Liver (tissue), 9 donors: Measurements from ENCODE around the gene NUP153. TPM values are rescaled to one million over a fixed set of nuclear protein-coding genes. Genes with fewer than 3 reads are reported as not detected.

ENCODE experiments used
- DNase-seq: peaks from one replicate; pipeline ENCODE4 v3.0.0-alpha.2; 2017; ENCODE audit warnings: low spot score
- H3K27ac ChIP-seq, 2 donors: one replicate each; pipeline ENCODE4 v1.7.0; 2013; ENCODE audit warnings: inconsistent platforms in 2 of 2, low read length in 2 of 2, control low read depth in 1 of 2, low read depth in 1 of 2, mild to moderate bottlenecking in 1 of 2
- H3K27me3 ChIP-seq, 4 donors: one replicate each; pipeline versions ENCODE4 v1.6.1 to v1.7.0; 2013; ENCODE audit warnings: low read length in 3 of 4, inconsistent platforms in 1 of 4, mild to moderate bottlenecking in 1 of 4, moderate library complexity in 1 of 4; ENCODE audit not compliant: control insufficient read depth in 4 of 4, insufficient read depth in 4 of 4
- H3K36me3 ChIP-seq, 4 donors: one replicate each; pipeline versions ENCODE4 v1.6.1 to v1.7.0; 2013; ENCODE audit warnings: low read length in 3 of 4, mild to moderate bottlenecking in 3 of 4, low read depth in 1 of 4, moderate library complexity in 1 of 4; ENCODE audit not compliant: control insufficient read depth in 4 of 4, insufficient read depth in 3 of 4
- H3K4me1 ChIP-seq, 4 donors: one replicate each; pipeline versions ENCODE4 v1.6.1 to v1.7.0; 2013; ENCODE audit warnings: low read length in 3 of 4, mild to moderate bottlenecking in 3 of 4, moderate library complexity in 1 of 4; ENCODE audit not compliant: control insufficient read depth in 4 of 4, insufficient read depth in 4 of 4
- H3K4me3 ChIP-seq, 3 donors: one replicate each; pipeline versions ENCODE4 v1.6.1 to v1.7.0; 2013; ENCODE audit warnings: low read length in 3 of 3, control low read depth in 1 of 3, low read depth in 1 of 3, mild to moderate bottlenecking in 1 of 3
- H3K9ac ChIP-seq, 2 donors: one replicate each; pipeline ENCODE4 v1.7.0; 2013; ENCODE audit warnings: low read length in 2 of 2, mild to moderate bottlenecking in 2 of 2, moderate library complexity in 2 of 2, control low read depth in 1 of 2, low read depth in 1 of 2
- H3K9me3 ChIP-seq, 4 donors: one replicate each; pipeline versions ENCODE4 v1.6.1 to v1.7.0; 2013; ENCODE audit warnings: low read length in 3 of 4; ENCODE audit not compliant: control insufficient read depth in 4 of 4
- EGR1 ChIP-seq, 2 donors: IDR thresholded peaks; 2 replicates each; pipeline ENCODE4 v1.6.1; 2016 to 2018; ENCODE audit warnings: antibody characterized with exemption in 2 of 2, low read depth in 2 of 2
- FOXA1 ChIP-seq: IDR thresholded peaks from 2 replicates; pipeline ENCODE4 v1.6.1; 2016; ENCODE audit warnings: antibody characterized with exemption
- FOXA2 ChIP-seq: IDR thresholded peaks from 2 replicates; pipeline ENCODE4 v1.6.1; 2016; ENCODE audit warnings: antibody characterized with exemption
- GABPA ChIP-seq, 2 donors: IDR thresholded peaks in 1 of 2; conservative IDR thresholded peaks in 1 of 2; 2 replicates each; pipeline ENCODE4 v1.6.1; 2016; ENCODE audit warnings: antibody characterized with exemption in 2 of 2, mild to moderate bottlenecking in 1 of 2, moderate library complexity in 1 of 2
- HNF4A ChIP-seq, 2 donors: conservative IDR thresholded peaks; 2 replicates each; pipeline ENCODE4 v1.6.1; 2016; ENCODE audit warnings: antibody characterized with exemption in 2 of 2, mild to moderate bottlenecking in 2 of 2
- HNF4G ChIP-seq: IDR thresholded peaks from 2 replicates; pipeline ENCODE4 v1.6.1; 2016; ENCODE audit warnings: antibody characterized with exemption
- JUND ChIP-seq, 2 donors: IDR thresholded peaks; 2 replicates each; pipeline ENCODE4 v1.6.1; 2016; ENCODE audit warnings: antibody characterized with exemption in 2 of 2
- NR2F2 ChIP-seq: IDR thresholded peaks from 2 replicates; pipeline ENCODE4 v1.6.1; 2016; ENCODE audit warnings: antibody characterized with exemption
- RAD21 ChIP-seq, 2 donors: IDR thresholded peaks; 2 replicates each; pipeline ENCODE4 v1.6.1; 2016; ENCODE audit warnings: antibody characterized with exemption in 2 of 2, mild to moderate bottlenecking in 2 of 2
- RXRA ChIP-seq, 2 donors: IDR thresholded peaks; 2 replicates each; pipeline ENCODE4 v1.6.1; 2017 to 2018; ENCODE audit warnings: antibody characterized with exemption in 2 of 2, mild to moderate bottlenecking in 1 of 2
- SP1 ChIP-seq: IDR thresholded peaks from 2 replicates; pipeline ENCODE4 v1.6.1; 2018; ENCODE audit warnings: antibody characterized with exemption, mild to moderate bottlenecking
- TAF1 ChIP-seq: conservative IDR thresholded peaks from 2 replicates; pipeline ENCODE4 v1.6.1; 2016; ENCODE audit warnings: antibody characterized with exemption, mild to moderate bottlenecking
- YY1 ChIP-seq: IDR thresholded peaks from 2 replicates; pipeline ENCODE4 v1.6.1; 2016; ENCODE audit warnings: antibody characterized with exemption, mild to moderate bottlenecking
- WGBS: extraction: QIAGEN DNeasy Blood & Tissue Kit; methylation state at CpG from one replicate; pipeline ENCODE4 v1.1.7; 2013; 5-methylcytosine and 5-hydroxymethylcytosine counted together
- polyA plus RNA-seq, 2 donors: library from polyadenylated mRNA; stranded (reverse) in 1 of 2; unstranded in 1 of 2; fragments of 200-250 nt in 1 of 2; fragments of >200 nt in 1 of 2; fragmentation: Nextera tagmentation in 1 of 2; extraction: Ambion mirVana in 1 of 2; gene quantifications; one replicate each; pipeline versions ENCODE4 v1.2.1 to v1.2.3, GENCODE V29; 2013 to 2015
- total RNA-seq, 2 donors: library from RNA; depleted of rRNA; stranded (reverse); fragments of >200 nt; gene quantifications; one replicate each; pipeline ENCODE4 v1.2.3, GENCODE V29; 2014
- TF ChIP-seq, protein P1 (sequence below): fragments of 150-350 bp; IDR thresholded peaks from 2 replicates; pipeline ENCODE4 v1.5.1; 2017; ENCODE audit warnings: improper control_type of control experiment, low read depth, low read length; ENCODE audit not compliant: missing input control
- TF ChIP-seq, protein P2 (sequence below): IDR thresholded peaks from 2 replicates; pipeline ENCODE4 v1.6.1; 2016; ENCODE audit warnings: antibody characterized with exemption
- TF ChIP-seq, protein P3 (sequence below): IDR thresholded peaks from 2 replicates; pipeline ENCODE4 v1.6.1; 2016; ENCODE audit warnings: antibody characterized with exemption, mild to moderate bottlenecking
- TF ChIP-seq, protein P4 (sequence below): IDR thresholded peaks from 2 replicates; pipeline ENCODE4 v1.6.1; 2016; ENCODE audit warnings: antibody characterized with exemption
- TF ChIP-seq, protein P5 (sequence below): IDR thresholded peaks from 2 replicates; pipeline ENCODE4 v1.6.1; 2016; ENCODE audit warnings: antibody characterized with exemption
- donor health status: healthy.
- donor health status: healthy.
- donor health status: healthy.
- donor health status: healthy.
- donor health status: healthy.

The NUP153 gene
- total and polyA plus RNA-seq, 4 donors, result 5.1 to 42.4 (median 14.4) TPM

DNA sequence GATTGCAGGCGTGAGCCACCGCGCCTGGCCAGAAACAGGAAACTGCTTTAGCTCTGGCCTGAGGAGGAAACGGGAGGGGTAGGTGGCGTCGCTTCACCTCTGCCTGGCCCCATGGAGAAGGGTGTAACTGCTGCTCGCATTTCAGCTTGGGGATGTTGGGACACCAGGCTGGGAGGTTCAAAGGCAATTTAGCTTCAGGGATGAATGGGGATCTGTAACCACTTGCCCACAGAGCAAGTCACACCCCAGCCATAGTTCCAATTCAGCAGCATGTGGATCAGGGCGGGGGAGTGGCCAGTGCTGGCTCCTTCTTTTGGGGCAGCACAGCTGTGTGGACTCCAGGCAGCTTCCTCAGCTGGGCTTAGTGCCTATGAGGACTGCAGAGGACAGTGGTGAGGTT, 34.8 kb upstream of the NUP153 start:
- TF ChIP-seq TAF1 (no peak), HNF4A (conservative IDR thresholded peaks at IDR 0.05) (no peak), FOXA1 (no peak), JUND (IDR thresholded peaks at IDR 0.05) (no peak), EGR1 (IDR thresholded peaks at IDR 0.05; ENCODE audit: low read depth in 2 of 2) (no peak), NR2F2 (no peak), FOXA2 (no peak), RXRA (IDR thresholded peaks at IDR 0.05) (no peak), SP1 (no peak), YY1 (no peak), RAD21 (IDR thresholded peaks at IDR 0.05) (no peak), GABPA (IDR thresholded peaks at IDR 0.05 in 1 of 2, conservative IDR thresholded peaks at IDR 0.05 in 1 of 2) (no peak), HNF4G (no peak)
- TF ChIP-seq, protein P1, sequence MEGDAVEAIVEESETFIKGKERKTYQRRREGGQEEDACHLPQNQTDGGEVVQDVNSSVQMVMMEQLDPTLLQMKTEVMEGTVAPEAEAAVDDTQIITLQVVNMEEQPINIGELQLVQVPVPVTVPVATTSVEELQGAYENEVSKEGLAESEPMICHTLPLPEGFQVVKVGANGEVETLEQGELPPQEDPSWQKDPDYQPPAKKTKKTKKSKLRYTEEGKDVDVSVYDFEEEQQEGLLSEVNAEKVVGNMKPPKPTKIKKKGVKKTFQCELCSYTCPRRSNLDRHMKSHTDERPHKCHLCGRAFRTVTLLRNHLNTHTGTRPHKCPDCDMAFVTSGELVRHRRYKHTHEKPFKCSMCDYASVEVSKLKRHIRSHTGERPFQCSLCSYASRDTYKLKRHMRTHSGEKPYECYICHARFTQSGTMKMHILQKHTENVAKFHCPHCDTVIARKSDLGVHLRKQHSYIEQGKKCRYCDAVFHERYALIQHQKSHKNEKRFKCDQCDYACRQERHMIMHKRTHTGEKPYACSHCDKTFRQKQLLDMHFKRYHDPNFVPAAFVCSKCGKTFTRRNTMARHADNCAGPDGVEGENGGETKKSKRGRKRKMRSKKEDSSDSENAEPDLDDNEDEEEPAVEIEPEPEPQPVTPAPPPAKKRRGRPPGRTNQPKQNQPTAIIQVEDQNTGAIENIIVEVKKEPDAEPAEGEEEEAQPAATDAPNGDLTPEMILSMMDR, result no peak
- TF ChIP-seq, protein P2, sequence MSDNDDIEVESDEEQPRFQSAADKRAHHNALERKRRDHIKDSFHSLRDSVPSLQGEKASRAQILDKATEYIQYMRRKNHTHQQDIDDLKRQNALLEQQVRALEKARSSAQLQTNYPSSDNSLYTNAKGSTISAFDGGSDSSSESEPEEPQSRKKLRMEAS, result no peak
- TF ChIP-seq, protein P3, sequence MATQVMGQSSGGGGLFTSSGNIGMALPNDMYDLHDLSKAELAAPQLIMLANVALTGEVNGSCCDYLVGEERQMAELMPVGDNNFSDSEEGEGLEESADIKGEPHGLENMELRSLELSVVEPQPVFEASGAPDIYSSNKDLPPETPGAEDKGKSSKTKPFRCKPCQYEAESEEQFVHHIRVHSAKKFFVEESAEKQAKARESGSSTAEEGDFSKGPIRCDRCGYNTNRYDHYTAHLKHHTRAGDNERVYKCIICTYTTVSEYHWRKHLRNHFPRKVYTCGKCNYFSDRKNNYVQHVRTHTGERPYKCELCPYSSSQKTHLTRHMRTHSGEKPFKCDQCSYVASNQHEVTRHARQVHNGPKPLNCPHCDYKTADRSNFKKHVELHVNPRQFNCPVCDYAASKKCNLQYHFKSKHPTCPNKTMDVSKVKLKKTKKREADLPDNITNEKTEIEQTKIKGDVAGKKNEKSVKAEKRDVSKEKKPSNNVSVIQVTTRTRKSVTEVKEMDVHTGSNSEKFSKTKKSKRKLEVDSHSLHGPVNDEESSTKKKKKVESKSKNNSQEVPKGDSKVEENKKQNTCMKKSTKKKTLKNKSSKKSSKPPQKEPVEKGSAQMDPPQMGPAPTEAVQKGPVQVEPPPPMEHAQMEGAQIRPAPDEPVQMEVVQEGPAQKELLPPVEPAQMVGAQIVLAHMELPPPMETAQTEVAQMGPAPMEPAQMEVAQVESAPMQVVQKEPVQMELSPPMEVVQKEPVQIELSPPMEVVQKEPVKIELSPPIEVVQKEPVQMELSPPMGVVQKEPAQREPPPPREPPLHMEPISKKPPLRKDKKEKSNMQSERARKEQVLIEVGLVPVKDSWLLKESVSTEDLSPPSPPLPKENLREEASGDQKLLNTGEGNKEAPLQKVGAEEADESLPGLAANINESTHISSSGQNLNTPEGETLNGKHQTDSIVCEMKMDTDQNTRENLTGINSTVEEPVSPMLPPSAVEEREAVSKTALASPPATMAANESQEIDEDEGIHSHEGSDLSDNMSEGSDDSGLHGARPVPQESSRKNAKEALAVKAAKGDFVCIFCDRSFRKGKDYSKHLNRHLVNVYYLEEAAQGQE, result no peak
- TF ChIP-seq, protein P4, sequence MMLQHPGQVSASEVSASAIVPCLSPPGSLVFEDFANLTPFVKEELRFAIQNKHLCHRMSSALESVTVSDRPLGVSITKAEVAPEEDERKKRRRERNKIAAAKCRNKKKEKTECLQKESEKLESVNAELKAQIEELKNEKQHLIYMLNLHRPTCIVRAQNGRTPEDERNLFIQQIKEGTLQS, result no peak
- TF ChIP-seq, protein P5, sequence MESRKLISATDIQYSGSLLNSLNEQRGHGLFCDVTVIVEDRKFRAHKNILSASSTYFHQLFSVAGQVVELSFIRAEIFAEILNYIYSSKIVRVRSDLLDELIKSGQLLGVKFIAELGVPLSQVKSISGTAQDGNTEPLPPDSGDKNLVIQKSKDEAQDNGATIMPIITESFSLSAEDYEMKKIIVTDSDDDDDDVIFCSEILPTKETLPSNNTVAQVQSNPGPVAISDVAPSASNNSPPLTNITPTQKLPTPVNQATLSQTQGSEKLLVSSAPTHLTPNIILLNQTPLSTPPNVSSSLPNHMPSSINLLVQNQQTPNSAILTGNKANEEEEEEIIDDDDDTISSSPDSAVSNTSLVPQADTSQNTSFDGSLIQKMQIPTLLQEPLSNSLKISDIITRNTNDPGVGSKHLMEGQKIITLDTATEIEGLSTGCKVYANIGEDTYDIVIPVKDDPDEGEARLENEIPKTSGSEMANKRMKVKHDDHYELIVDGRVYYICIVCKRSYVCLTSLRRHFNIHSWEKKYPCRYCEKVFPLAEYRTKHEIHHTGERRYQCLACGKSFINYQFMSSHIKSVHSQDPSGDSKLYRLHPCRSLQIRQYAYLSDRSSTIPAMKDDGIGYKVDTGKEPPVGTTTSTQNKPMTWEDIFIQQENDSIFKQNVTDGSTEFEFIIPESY, result no peak
- Histone ChIP-seq H3K27me3 (no peaks in the 10 kb centered on the region), H3K9me3 (peaks cover 0 to 10% (median 3%) of the 10 kb centered on the region in 4 donors), H3K4me3 (no peak overlapping the region), H3K36me3 (no peaks in the 10 kb centered on the region), H3K27ac (no peak overlapping the region), H3K4me1 (no peaks in the 10 kb centered on the region), H3K9ac (no peak overlapping the region)
- no peak for DNase-seq
- 74% methylated on average over 8 of the region's 8 CpGs for WGBS
